Skeletal muscle satellite cell (primary cell): ENCODE measurements around the gene C7orf33. TPM values are rescaled to one million over a fixed set of nuclear protein-coding genes. Genes with fewer than 3 reads are reported as not detected.
A peak's percentile ranks its signal among the peaks of the same experiment; 100 is the strongest.

Source experiments
- H3K27me3 ChIP-seq: 2 replicates; pipeline ENCODE4 v1.7.0; 2013; ENCODE audit warnings: low read length; ENCODE audit not compliant: control insufficient read depth, insufficient read depth
- H3K36me3 ChIP-seq: 2 replicates; pipeline ENCODE4 v1.7.0; 2013; ENCODE audit warnings: mild to moderate bottlenecking, control low read depth, low read length; ENCODE audit not compliant: insufficient read depth
- H3K4me1 ChIP-seq: 2 replicates; pipeline ENCODE4 v1.7.0; 2013; ENCODE audit warnings: low read length; ENCODE audit not compliant: control insufficient read depth, insufficient read depth
- H3K4me2 ChIP-seq: 2 replicates; pipeline ENCODE4 v1.7.0; 2013; ENCODE audit warnings: mild to moderate bottlenecking, low read length
- H3K4me3 ChIP-seq: 2 replicates; pipeline ENCODE4 v1.7.0; 2013; ENCODE audit warnings: low read length
- H3K9ac ChIP-seq: 2 replicates; pipeline ENCODE4 v1.7.0; 2013; ENCODE audit warnings: mild to moderate bottlenecking, low read depth, low read length, moderate library complexity
- H3K9me3 ChIP-seq: replicated peaks from 2 replicates; pipeline ENCODE4 v1.7.0; 2013; ENCODE audit warnings: mild to moderate bottlenecking, control low read depth, low read length
- total RNA-seq: library from RNA; depleted of rRNA; stranded (reverse); fragments of >200 nt; gene quantifications from 2 replicates; pipeline ENCODE4 v1.2.3, GENCODE V29; 2012; rRNA removed

Gene C7orf33, protein sequence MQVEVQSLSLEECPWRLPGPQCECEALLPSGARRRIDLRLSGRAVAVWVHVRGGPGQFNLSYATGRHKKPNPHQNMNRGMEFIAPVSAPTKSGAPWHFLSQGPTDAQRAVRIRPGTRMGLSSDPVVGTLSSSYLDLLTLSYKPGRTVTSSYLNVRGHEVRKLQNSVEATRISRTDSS
- total RNA-seq, result not detected in 2 replicates

- peaks cover 24% of the 10 kb centered on the region for H3K27me3 ChIP-seq
- H3K4me1 ChIP-seq, result no peaks in the 10 kb centered on the region
- H3K4me3 ChIP-seq, result no peak within 1 kb of the TSS
- no peak within 1 kb of the TSS for H3K4me2 ChIP-seq
- H3K9ac ChIP-seq, result no peak within 1 kb of the TSS
- no peaks in the 10 kb centered on the region for H3K36me3 ChIP-seq
- no peaks in the 10 kb centered on the region for H3K9me3 ChIP-seq
Observed at GRCh38 chr7:148590471-148590870, at the start of gene C7orf33. C7orf33 (plus strand) TSS chr7:148590766; CDS start chr7:148590926, 160 bp downstream.

DNA sequence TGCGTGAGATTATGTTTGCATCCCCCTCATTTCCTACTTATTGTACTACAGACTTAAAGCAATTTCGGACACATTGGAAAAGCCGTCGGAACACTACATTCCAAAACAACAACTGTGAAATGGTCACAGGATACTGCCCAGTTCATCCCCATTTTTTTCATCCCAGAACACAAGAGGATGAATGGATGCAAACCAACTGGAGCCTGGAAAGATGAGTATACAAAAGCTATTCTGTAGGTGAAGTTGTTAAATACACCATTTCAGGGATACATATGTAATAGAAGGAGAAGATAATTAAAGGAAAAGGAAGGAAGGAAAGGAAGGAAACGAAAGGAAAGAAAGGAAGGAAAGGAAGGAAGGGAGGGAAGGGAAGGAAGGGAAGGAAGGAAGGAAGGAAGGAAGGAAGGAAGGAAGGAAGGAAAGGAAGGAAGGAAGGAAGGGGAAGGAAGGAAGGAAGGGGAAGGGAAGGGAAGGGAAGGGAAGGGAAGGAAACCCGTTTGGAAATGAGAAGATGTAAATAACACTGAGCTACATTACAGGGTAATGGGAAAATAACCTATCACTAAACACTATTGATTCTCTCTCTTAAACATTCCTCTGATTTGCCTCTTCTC lies 48.6 kb upstream of the C7orf33 start:
- no peak overlapping the region for H3K4me2 ChIP-seq
- peaks cover 8% of the 10 kb centered on the region for H3K4me1 ChIP-seq
- H3K27me3 ChIP-seq, result no peaks in the 10 kb centered on the region

GRCh38 chr7:148543302-148543701 lies 47.3 kb upstream of the C7orf33 start:
- H3K9me3 ChIP-seq, result no peaks in the 10 kb centered on the region
- peaks cover 8% of the 10 kb centered on the region for H3K4me1 ChIP-seq
- H3K27me3 ChIP-seq, result no peaks in the 10 kb centered on the region
- no peak overlapping the region for H3K4me2 ChIP-seq
- no peak overlapping the region for H3K4me3 ChIP-seq
- H3K36me3 ChIP-seq, result no peaks in the 10 kb centered on the region
- H3K9ac ChIP-seq, result no peak overlapping the region

More for the DNA sequence above, 48.6 kb upstream of the C7orf33 start:
- H3K36me3 ChIP-seq, result no peaks in the 10 kb centered on the region
- H3K4me3 ChIP-seq, result no peak overlapping the region
- H3K9me3 ChIP-seq, result no peaks in the 10 kb centered on the region
- H3K9ac ChIP-seq, result no peak overlapping the region

DNA sequence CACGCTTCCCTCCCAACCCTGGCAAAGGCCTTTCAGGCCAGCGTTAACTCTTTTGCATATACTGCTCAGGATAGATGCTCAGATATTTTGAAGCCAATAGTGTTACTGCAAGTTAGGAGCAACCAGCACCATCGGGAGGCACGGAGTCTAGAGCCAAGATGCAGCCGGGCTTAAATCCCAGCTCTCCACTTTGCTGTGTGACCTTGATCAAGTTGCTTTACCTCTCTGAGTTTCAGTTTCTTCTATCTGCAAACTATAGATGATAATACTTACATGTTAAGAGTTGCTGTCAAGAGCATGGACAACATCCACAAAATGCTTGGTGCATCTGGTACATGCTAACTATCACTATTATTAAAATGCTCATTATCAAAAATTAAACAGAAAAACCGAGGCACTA lies 45.4 kb upstream of the C7orf33 start:
- no peaks in the 10 kb centered on the region for H3K27me3 ChIP-seq
- H3K4me1 ChIP-seq, result peaks cover 4% of the 10 kb centered on the region
- H3K9me3 ChIP-seq, result no peaks in the 10 kb centered on the region
- no peak overlapping the region for H3K4me2 ChIP-seq
- no peaks in the 10 kb centered on the region for H3K36me3 ChIP-seq
- no peak overlapping the region for H3K9ac ChIP-seq
- no peak overlapping the region for H3K4me3 ChIP-seq

- Histone ChIP-seq H3K36me3 (no peaks in the 10 kb centered on the region), H3K9me3 (no peaks in the 10 kb centered on the region), H3K27me3 (no peaks in the 10 kb centered on the region), H3K4me3 (no peak overlapping the region), H3K4me1 (no peaks in the 10 kb centered on the region), H3K4me2 (no peak overlapping the region), H3K9ac (no peak overlapping the region)
Observed at GRCh38 chr7:148545932-148546331, 44.6 kb upstream of the C7orf33 start.

DNA sequence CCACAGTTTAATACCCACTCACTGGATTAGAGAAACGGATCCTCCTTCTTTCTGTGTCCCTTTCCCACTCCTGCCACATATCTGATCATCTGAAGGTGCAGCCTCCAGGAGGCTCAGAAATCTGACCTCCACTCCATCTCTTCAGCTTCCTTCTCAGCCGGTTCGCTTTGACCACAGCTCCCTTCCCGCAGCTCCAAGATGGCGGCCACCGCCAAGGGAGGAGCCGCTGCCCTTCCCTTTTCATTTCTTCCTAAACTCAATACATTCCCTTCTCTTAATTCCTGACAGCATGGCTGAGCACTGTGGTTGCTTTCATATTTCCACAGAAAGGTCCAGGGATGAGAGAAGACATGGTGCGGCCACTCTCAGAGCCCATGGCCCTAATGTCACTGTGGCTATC lies 43.7 kb upstream of the C7orf33 start:
- Histone ChIP-seq H3K9ac (no peak overlapping the region), H3K4me2 (no peak overlapping the region), H3K27me3 (no peaks in the 10 kb centered on the region), H3K4me1 (no peaks in the 10 kb centered on the region), H3K4me3 (no peak overlapping the region), H3K9me3 (no peaks in the 10 kb centered on the region), H3K36me3 (no peaks in the 10 kb centered on the region)

- H3K9me3 ChIP-seq, result no peaks in the 10 kb centered on the region
- H3K27me3 ChIP-seq, result no peaks in the 10 kb centered on the region
- H3K36me3 ChIP-seq, result no peaks in the 10 kb centered on the region
- H3K4me1 ChIP-seq, result no peaks in the 10 kb centered on the region
- no peak overlapping the region for H3K4me2 ChIP-seq
- no peak overlapping the region for H3K4me3 ChIP-seq
- H3K9ac ChIP-seq, result no peak overlapping the region
Observed at GRCh38 chr7:148547951-148548350, 42.6 kb upstream of the C7orf33 start.

DNA sequence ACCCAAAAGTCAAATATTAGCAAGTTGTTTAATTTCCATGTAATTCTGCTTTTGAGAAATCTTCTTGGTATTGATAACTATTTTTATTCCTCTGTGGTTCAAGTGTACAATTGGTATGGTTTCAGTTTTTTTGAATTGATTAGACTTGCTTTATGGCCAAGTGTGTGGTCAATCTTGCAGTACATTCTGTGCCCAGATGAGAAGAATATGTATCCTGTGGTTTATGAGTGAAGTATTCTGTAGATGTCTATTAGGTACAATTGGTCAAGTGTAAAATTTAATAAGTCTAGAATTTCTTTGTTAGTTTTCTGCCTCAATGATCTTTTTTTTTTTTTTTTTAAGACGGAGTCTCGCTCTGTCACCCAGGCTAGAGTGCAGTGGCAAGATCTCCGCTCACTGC lies 36.6 kb upstream of the C7orf33 start:
- H3K36me3 ChIP-seq, result no peaks in the 10 kb centered on the region
- H3K27me3 ChIP-seq, result no peaks in the 10 kb centered on the region
- no peak overlapping the region for H3K4me2 ChIP-seq
- H3K9me3 ChIP-seq, result no peaks in the 10 kb centered on the region
- H3K9ac ChIP-seq, result no peak overlapping the region
- no peaks in the 10 kb centered on the region for H3K4me1 ChIP-seq
- no peak overlapping the region for H3K4me3 ChIP-seq

- no peaks in the 10 kb centered on the region for H3K4me1 ChIP-seq
- no peak overlapping the region for H3K4me3 ChIP-seq
- no peak overlapping the region for H3K9ac ChIP-seq
- no peak overlapping the region for H3K4me2 ChIP-seq
- no peaks in the 10 kb centered on the region for H3K27me3 ChIP-seq
- H3K9me3 ChIP-seq, result no peaks in the 10 kb centered on the region
- H3K36me3 ChIP-seq, result no peaks in the 10 kb centered on the region
Observed at GRCh38 chr7:148556892-148557291, 33.7 kb upstream of the C7orf33 start.

- Histone ChIP-seq H3K4me2 (no peak overlapping the region), H3K27me3 (no peaks in the 10 kb centered on the region), H3K36me3 (no peaks in the 10 kb centered on the region), H3K9ac (no peak overlapping the region), H3K4me3 (no peak overlapping the region), H3K4me1 (no peaks in the 10 kb centered on the region), H3K9me3 (no peaks in the 10 kb centered on the region)
Observed at GRCh38 chr7:148558914-148559313, 31.7 kb upstream of the C7orf33 start.

DNA sequence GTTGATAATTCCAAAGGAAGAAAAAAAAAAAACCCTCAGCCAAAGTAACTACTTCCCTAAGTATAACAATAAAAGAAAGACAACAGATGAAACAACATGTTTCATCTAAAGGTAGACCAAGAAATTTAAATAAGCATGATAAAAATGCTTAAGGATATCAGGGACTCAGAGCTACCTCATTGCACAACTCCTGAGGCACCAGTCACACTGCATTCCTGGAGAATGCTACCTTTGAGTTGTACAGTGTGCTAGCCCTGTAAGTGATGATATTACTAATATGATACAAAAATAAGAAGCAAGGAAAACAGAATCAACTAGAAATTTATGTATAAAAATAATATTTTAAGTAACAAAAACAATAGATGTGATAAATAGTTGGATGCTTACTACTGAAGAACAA lies 29.5 kb upstream of the C7orf33 start:
- no peak overlapping the region for H3K9ac ChIP-seq
- H3K4me1 ChIP-seq, result no peaks in the 10 kb centered on the region
- no peak overlapping the region for H3K4me3 ChIP-seq
- H3K27me3 ChIP-seq, result no peaks in the 10 kb centered on the region
- no peak overlapping the region for H3K4me2 ChIP-seq
- no peaks in the 10 kb centered on the region for H3K36me3 ChIP-seq
- H3K9me3 ChIP-seq, result no peaks in the 10 kb centered on the region

GRCh38 chr7:148563583-148564274 lies 26.8 kb upstream of the C7orf33 start:
- no peaks in the 10 kb centered on the region for H3K36me3 ChIP-seq
- H3K9ac ChIP-seq, result no peak overlapping the region
- H3K9me3 ChIP-seq, result no peaks in the 10 kb centered on the region
- no peaks in the 10 kb centered on the region for H3K4me1 ChIP-seq
- peak overlapping the region; percentile 23 for H3K4me2 ChIP-seq
- H3K4me3 ChIP-seq, result no peak overlapping the region
- H3K27me3 ChIP-seq, result no peaks in the 10 kb centered on the region
